Astrocyte (in vitro differentiated cells and primary cell): ENCODE data around the gene SSUH2. TPM values are rescaled to one million over a fixed set of nuclear protein-coding genes. Genes with fewer than 3 reads are reported as not detected.

ENCODE experiments used
- DNase-seq: peaks from one replicate; pipeline ENCODE4 v3.0.0-alpha.2; 2010; ENCODE audit warnings: low read depth
- FAIRE-seq: peaks from 2 replicates; lab custom pipeline; 2011; peaks lifted over from hg19 to GRCh38; lab: Jason Lieb, UNC
- H2AFZ ChIP-seq: 2 replicates; pipeline ENCODE4 v1.6.0; 2012; ENCODE audit warnings: low read depth, low read length, inconsistent platforms
- H3K27ac ChIP-seq: 2 replicates; pipeline ENCODE4 v1.5.1; 2011; ENCODE audit warnings: low read depth, low read length, inconsistent platforms
- H3K27me3 ChIP-seq: 2 replicates; pipeline ENCODE4 v1.6.0; 2011; ENCODE audit warnings: low read length, inconsistent platforms; ENCODE audit not compliant: insufficient read depth
- H3K36me3 ChIP-seq: 2 replicates; pipeline ENCODE4 v1.5.1; 2011; ENCODE audit warnings: low read length, inconsistent platforms; ENCODE audit not compliant: insufficient read depth
- H3K4me1 ChIP-seq: 2 replicates; pipeline ENCODE4 v1.5.1; 2011; ENCODE audit warnings: low read length, inconsistent platforms; ENCODE audit not compliant: insufficient read depth
- H3K4me2 ChIP-seq: 2 replicates; pipeline ENCODE4 v1.6.0; 2012; ENCODE audit warnings: low read length, inconsistent platforms
- H3K4me3 ChIP-seq: 2 replicates; pipeline ENCODE4 v1.5.1; 2011; ENCODE audit warnings: low read depth, mild to moderate bottlenecking, low read length, inconsistent platforms; ENCODE audit not compliant: insufficient read depth
- H3K79me2 ChIP-seq: 2 replicates; pipeline ENCODE4 v1.6.0; 2012; ENCODE audit warnings: mild to moderate bottlenecking, low read length, inconsistent platforms; ENCODE audit not compliant: insufficient read depth
- H3K9ac ChIP-seq: 2 replicates; pipeline ENCODE4 v1.6.0; 2012; ENCODE audit warnings: mild to moderate bottlenecking, low read length, inconsistent platforms
- H3K9me3 ChIP-seq: 2 replicates; pipeline ENCODE4 v1.5.1; 2012; ENCODE audit warnings: low read depth, mild to moderate bottlenecking, low read length, inconsistent platforms; ENCODE audit not compliant: insufficient read depth
- H4K20me1 ChIP-seq: 2 replicates; pipeline ENCODE4 v1.6.0; 2012; ENCODE audit warnings: low read length, inconsistent platforms; ENCODE audit not compliant: insufficient read depth
- H3K27ac Mint-ChIP-seq: one replicate; pipeline ENCODE4 v1.8.0; 2021; ENCODE audit warnings: mild to moderate bottlenecking, mixed read lengths; ENCODE audit not compliant: unreplicated experiment
- H3K27me3 Mint-ChIP-seq: one replicate; pipeline ENCODE4 v1.8.0; 2021; ENCODE audit warnings: low read depth, mixed read lengths; ENCODE audit not compliant: unreplicated experiment
- H3K36me3 Mint-ChIP-seq: one replicate; pipeline ENCODE4 v1.8.0; 2021; ENCODE audit warnings: low read depth, mixed read lengths; ENCODE audit not compliant: unreplicated experiment
- H3K4me1 Mint-ChIP-seq: one replicate; pipeline ENCODE4 v1.8.0; 2021; ENCODE audit warnings: low read depth, mixed read lengths; ENCODE audit not compliant: unreplicated experiment
- H3K4me3 Mint-ChIP-seq: one replicate; pipeline ENCODE4 v1.8.0; 2021; ENCODE audit warnings: mild to moderate bottlenecking, moderate library complexity, mixed read lengths; ENCODE audit not compliant: unreplicated experiment
- H3K9me3 Mint-ChIP-seq: one replicate; pipeline ENCODE4 v1.8.0; 2021; ENCODE audit warnings: mild to moderate bottlenecking, mixed read lengths; ENCODE audit not compliant: unreplicated experiment
- EZH2 ChIP-seq: IDR thresholded peaks from 2 replicates; pipeline ENCODE4 v1.6.1; 2012; ENCODE audit warnings: mild to moderate bottlenecking, low read length, inconsistent platforms; ENCODE audit not compliant: insufficient read depth
- total RNA-seq: library from RNA; stranded (reverse); gene quantifications from 2 replicates; pipeline ENCODE4 v1.2.1, GENCODE V29; 2021
- TF ChIP-seq, protein P1 (sequence below): IDR thresholded peaks from 2 replicates; pipeline ENCODE4 v1.5.1; 2011; ENCODE audit warnings: low read depth, mild to moderate bottlenecking, inconsistent platforms, low read length, moderate library complexity; ENCODE audit not compliant: insufficient read depth

Gene SSUH2
- total RNA-seq, 1 donor from 2014 or later = not detected

DNA sequence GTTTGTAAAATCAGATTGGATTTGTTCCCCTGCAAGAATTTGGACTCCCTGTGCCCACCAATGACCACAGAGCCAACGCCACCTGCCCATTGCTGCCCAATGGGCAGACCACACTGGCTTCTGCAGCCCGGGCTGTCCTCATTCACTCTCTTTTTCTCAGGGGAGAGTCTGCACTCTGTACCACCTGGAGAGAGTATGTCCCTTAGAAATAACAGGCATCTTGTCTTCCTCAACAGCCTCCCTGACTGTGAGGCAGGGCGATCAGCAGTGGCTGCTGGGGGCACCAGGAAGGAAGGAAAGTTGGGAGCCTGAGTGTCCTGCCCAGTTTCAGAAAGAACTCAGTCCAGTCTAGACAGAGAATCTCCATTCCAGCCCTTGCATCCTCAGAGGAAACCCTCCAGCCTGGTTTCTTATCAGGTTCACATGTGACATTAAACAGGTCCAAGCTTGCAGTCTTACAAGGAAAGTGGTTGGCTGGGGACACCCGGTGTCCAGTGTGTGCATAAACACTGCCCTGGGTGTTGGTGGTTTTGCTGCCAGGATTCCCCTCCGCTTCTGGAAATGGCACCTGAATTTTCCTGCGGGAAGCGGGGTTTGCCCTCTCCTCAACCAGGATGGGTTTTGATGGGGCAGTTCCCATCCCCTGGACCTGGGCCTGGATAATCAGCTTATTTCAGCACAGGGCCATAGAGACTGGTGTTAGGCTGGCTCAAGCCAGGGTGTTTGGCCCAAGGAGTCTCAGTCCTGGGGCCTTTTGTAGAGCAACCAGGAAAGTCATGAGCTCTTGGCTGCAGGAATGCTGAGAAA lies 37.2 kb downstream of the SSUH2 start:
- no peak overlapping the region for H3K9ac ChIP-seq
- Mint-ChIP-seq H3K4me3 (no peak overlapping the region), H3K27me3 (no peaks in the 10 kb centered on the region), H3K4me1 (peaks cover 16% of the 10 kb centered on the region), H3K9me3 (no peaks in the 10 kb centered on the region), H3K27ac (no peak overlapping the region), H3K36me3 (no peaks in the 10 kb centered on the region)
- H3K4me3 ChIP-seq = no peak overlapping the region
- no peaks in the 10 kb centered on the region for H3K9me3 ChIP-seq
- DNase-seq (peak; percentile 68), FAIRE-seq (peak; percentile 20)
- no peaks in the 10 kb centered on the region for H3K27me3 ChIP-seq
- H2AFZ ChIP-seq = no peak overlapping the region
- no peak overlapping the region for H3K27ac ChIP-seq
- H4K20me1 ChIP-seq = no peaks in the 10 kb centered on the region
- TF ChIP-seq, protein P1, sequence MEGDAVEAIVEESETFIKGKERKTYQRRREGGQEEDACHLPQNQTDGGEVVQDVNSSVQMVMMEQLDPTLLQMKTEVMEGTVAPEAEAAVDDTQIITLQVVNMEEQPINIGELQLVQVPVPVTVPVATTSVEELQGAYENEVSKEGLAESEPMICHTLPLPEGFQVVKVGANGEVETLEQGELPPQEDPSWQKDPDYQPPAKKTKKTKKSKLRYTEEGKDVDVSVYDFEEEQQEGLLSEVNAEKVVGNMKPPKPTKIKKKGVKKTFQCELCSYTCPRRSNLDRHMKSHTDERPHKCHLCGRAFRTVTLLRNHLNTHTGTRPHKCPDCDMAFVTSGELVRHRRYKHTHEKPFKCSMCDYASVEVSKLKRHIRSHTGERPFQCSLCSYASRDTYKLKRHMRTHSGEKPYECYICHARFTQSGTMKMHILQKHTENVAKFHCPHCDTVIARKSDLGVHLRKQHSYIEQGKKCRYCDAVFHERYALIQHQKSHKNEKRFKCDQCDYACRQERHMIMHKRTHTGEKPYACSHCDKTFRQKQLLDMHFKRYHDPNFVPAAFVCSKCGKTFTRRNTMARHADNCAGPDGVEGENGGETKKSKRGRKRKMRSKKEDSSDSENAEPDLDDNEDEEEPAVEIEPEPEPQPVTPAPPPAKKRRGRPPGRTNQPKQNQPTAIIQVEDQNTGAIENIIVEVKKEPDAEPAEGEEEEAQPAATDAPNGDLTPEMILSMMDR = peak; percentile 68
- no peak for TF ChIP-seq EZH2
- H3K79me2 ChIP-seq = no peaks in the 10 kb centered on the region
- H3K36me3 ChIP-seq = no peaks in the 10 kb centered on the region
- H3K4me2 ChIP-seq = no peak overlapping the region
- H3K4me1 ChIP-seq = peaks cover 9% of the 10 kb centered on the region

DNA sequence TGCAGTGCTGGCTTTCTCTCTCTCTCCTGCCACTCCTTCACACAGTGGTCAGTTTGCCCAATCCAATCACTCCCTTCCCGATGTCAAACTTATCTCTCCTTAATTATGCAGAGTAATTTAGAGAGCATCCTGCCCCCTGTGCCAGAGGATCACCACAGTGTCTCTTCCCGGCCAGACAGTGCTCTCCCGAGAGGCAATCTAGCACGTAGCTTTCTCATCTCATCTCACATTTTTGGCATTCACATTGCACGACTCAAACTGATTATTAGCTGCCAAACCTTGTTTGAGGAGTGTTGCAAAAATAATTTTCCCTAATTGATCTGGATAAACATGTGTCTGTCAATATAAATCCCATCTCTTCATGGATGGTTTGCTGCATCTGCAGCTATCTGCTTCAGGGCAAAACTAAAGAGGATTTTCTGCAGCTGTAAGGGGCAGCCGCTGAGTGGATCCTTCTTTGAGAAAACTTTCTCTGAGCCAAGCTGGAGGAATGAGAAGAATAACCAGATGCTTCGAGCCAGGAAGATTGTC lies 37.8 kb downstream of the SSUH2 start:
- Histone ChIP-seq H3K4me2 (no peak overlapping the region), H3K79me2 (no peaks in the 10 kb centered on the region), H3K9me3 (no peaks in the 10 kb centered on the region), H2AFZ (no peak overlapping the region), H4K20me1 (no peaks in the 10 kb centered on the region), H3K27me3 (no peaks in the 10 kb centered on the region), H3K4me1 (peaks cover 9% of the 10 kb centered on the region), H3K27ac (no peak overlapping the region), H3K4me3 (no peak overlapping the region), H3K9ac (no peak overlapping the region), H3K36me3 (no peaks in the 10 kb centered on the region)
- DNase-seq (no peak), FAIRE-seq (no peak)
- TF ChIP-seq, protein P1 = no peak
- no peak for TF ChIP-seq EZH2
- Mint-ChIP-seq H3K27me3 (no peaks in the 10 kb centered on the region), H3K9me3 (no peaks in the 10 kb centered on the region), H3K36me3 (no peaks in the 10 kb centered on the region), H3K4me1 (peaks cover 16% of the 10 kb centered on the region), H3K4me3 (no peak overlapping the region), H3K27ac (no peak overlapping the region)

DNA sequence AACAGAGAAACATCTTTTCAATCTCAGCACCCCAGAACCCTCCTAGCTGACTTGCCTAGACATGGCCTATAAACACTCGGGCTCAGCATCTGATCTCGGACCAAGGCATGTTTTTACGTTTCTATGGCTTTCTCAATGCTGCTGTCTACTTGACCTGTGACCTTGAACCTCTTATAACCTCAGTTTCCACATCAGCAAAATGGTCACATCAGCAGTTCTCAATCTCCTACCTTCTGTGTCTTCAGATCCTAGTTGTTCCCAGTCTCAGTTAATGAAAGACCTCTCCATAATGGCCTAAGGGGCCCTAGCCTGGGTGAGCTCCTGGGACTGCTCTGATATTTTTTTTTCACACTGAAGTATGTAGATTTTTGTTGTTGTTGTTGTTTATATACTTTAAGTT lies 39.6 kb downstream of the SSUH2 start:
- no peak for FAIRE-seq
- TF ChIP-seq, protein P1 = no peak
- no peak for TF ChIP-seq EZH2
- Histone ChIP-seq H3K27ac (no peak overlapping the region), H3K4me2 (no peak overlapping the region), H3K4me1 (peaks cover 9% of the 10 kb centered on the region), H2AFZ (no peak overlapping the region), H3K4me3 (no peak overlapping the region), H3K36me3 (no peaks in the 10 kb centered on the region), H3K79me2 (no peaks in the 10 kb centered on the region), H3K27me3 (no peaks in the 10 kb centered on the region), H4K20me1 (no peaks in the 10 kb centered on the region), H3K9me3 (no peaks in the 10 kb centered on the region), H3K9ac (no peak overlapping the region)
- Mint-ChIP-seq H3K27me3 (no peaks in the 10 kb centered on the region), H3K9me3 (no peaks in the 10 kb centered on the region), H3K4me1 (peaks cover 16% of the 10 kb centered on the region), H3K4me3 (no peak overlapping the region), H3K36me3 (no peaks in the 10 kb centered on the region), H3K27ac (no peak overlapping the region)
- no peak for DNase-seq
